Measurements from ENCODE around the gene ADARB2. TPM values are rescaled to one million over a fixed set of nuclear protein-coding genes. Genes with fewer than 3 reads are reported as not detected.
"Not testable (repeated sequence)": the region's sequence is repeated elsewhere in the genome, so short reads cannot be mapped to it uniquely, and the experiment has no call there.

ADARB2 gene
- total RNA-seq, 1 donor from 2014 or later = 0.10 TPM

- not testable (repeated sequence) for DNase-seq (ENCODE audit: low read depth)
Measured at GRCh38 chr10:1616701-1617100, 120.6 kb downstream of the ADARB2 start.

GRCh38 chr10:1615186-1615954 is 122.0 kb downstream of the ADARB2 start:
- no peak for DNase-seq (ENCODE audit: low read depth)

- no peak for DNase-seq (ENCODE audit: low read depth)
Measured at GRCh38 chr10:1613511-1613910, 123.8 kb downstream of the ADARB2 start.

GRCh38 chr10:1612908-1613307 is 124.4 kb downstream of the ADARB2 start:
- no peak for DNase-seq (ENCODE audit: low read depth)

GRCh38 chr10:1611936-1612550 is 125.3 kb downstream of the ADARB2 start:
- DNase-seq (ENCODE audit: low read depth) = no peak

GRCh38 chr10:1610986-1611770 is 126.1 kb downstream of the ADARB2 start:
- DNase-seq (ENCODE audit: low read depth) = no peak

- DNase-seq (ENCODE audit: low read depth) = no peak
Measured at GRCh38 chr10:1609648-1609970, 127.7 kb downstream of the ADARB2 start.

GRCh38 chr10:1608851-1609647 is 128.3 kb downstream of the ADARB2 start:
- no peak for DNase-seq (ENCODE audit: low read depth)

- no peak for DNase-seq (ENCODE audit: low read depth)
Measured at GRCh38 chr10:1608408-1608807, 128.9 kb downstream of the ADARB2 start.

GRCh38 chr10:1607466-1607865 is 129.9 kb downstream of the ADARB2 start:
- DNase-seq (ENCODE audit: low read depth) = no peak

GRCh38 chr10:1605999-1606940 is 131.1 kb downstream of the ADARB2 start:
- no peak for DNase-seq (ENCODE audit: low read depth)

GRCh38 chr10:1605121-1605520 is 132.2 kb downstream of the ADARB2 start:
- DNase-seq (ENCODE audit: low read depth) = no peak

- no peak for DNase-seq (ENCODE audit: low read depth)
Measured at GRCh38 chr10:1604246-1604645, 133.1 kb downstream of the ADARB2 start.

- DNase-seq (ENCODE audit: low read depth) = no peak
Measured at GRCh38 chr10:1603181-1603580, 134.1 kb downstream of the ADARB2 start.

GRCh38 chr10:1602037-1602484 is 135.3 kb downstream of the ADARB2 start:
- no peak for DNase-seq (ENCODE audit: low read depth)

GRCh38 chr10:1601406-1601805 is 135.9 kb downstream of the ADARB2 start:
- no peak for DNase-seq (ENCODE audit: low read depth)

- no peak for DNase-seq (ENCODE audit: low read depth)
Measured at GRCh38 chr10:1600861-1601260, 136.5 kb downstream of the ADARB2 start.

GRCh38 chr10:1598393-1599153 is 138.8 kb downstream of the ADARB2 start:
- no peak for DNase-seq (ENCODE audit: low read depth)

GRCh38 chr10:1597370-1598146 is 139.8 kb downstream of the ADARB2 start:
- DNase-seq (ENCODE audit: low read depth) = no peak

Measured in renal cortical epithelial cell (primary cell).